ENCODE measurements around the gene CELSR2. TPM values are rescaled to one million over a fixed set of nuclear protein-coding genes. Genes with fewer than 3 reads are reported as not detected.

The CELSR2 gene
- total and polyA plus RNA-seq, 8 donors = 0.76 to 18.7 (median 6.2) TPM

GRCh38 chr1:109259674-109260557, 10.6 kb downstream of the CELSR2 start:
- intact Hi-C loops (cut with DNase I; ENCODE audit: low total_unique reads) = loop anchor here (5.0 kb wide), 1 partner anchor 142 kb away; no protein-coding TSS in a partner anchor
- H3K27me3 ChIP-seq = no peaks in the 10 kb centered on the region
- DNase-seq = no peak
- peaks cover 1 to 22% (median 15%) of the 10 kb centered on the region in 4 donors for H3K4me1 ChIP-seq
- WGBS, 5 donors = 73 to 90% (median 82%) methylated on average over 6 to 7 of the region's 7 CpGs
- no peak overlapping the region for H3K27ac ChIP-seq
- no peak overlapping the region for H3K4me3 ChIP-seq
- TF ChIP-seq EP300 (IDR thresholded peaks at IDR 0.05) = no peak
- no peak for TF ChIP-seq POLR2AphosphoS5 (IDR thresholded peaks at IDR 0.05)
- TF ChIP-seq CTCF (IDR thresholded peaks at IDR 0.05) = no peak
- TF ChIP-seq POLR2A (IDR thresholded peaks at IDR 0.05) = no peak
- peaks cover 0 to 34% (median 19%) of the 10 kb centered on the region in 4 donors for H3K36me3 ChIP-seq
- no peaks in the 10 kb centered on the region for H3K9me3 ChIP-seq

- WGBS, 5 donors = 87 to 94% (median 92%) methylated on average over 14 to 16 of the region's 16 CpGs
- TF ChIP-seq CTCF (IDR thresholded peaks at IDR 0.05) (no peak), POLR2AphosphoS5 (IDR thresholded peaks at IDR 0.05) (no peak), POLR2A (IDR thresholded peaks at IDR 0.05) (no peak), EP300 (IDR thresholded peaks at IDR 0.05) (no peak)
- no peaks in the 10 kb centered on the region for H3K27me3 ChIP-seq
- intact Hi-C loops (cut with DNase I; ENCODE audit: low total_unique reads) = loop anchor here (5.0 kb wide), 1 partner anchor 141 kb away; no protein-coding TSS in a partner anchor
- no peak overlapping the region for H3K27ac ChIP-seq
- DNase-seq = no peak
- H3K4me3 ChIP-seq = no peak overlapping the region
- peaks cover 0 to 14% (median 7%) of the 10 kb centered on the region in 4 donors for H3K4me1 ChIP-seq
- H3K36me3 ChIP-seq = peaks cover 0 to 44% (median 24%) of the 10 kb centered on the region in 4 donors
- H3K9me3 ChIP-seq = no peaks in the 10 kb centered on the region
Measured at GRCh38 chr1:109261006-109261405, 11.7 kb downstream of the CELSR2 start.

- Histone ChIP-seq H3K4me3 (no peak overlapping the region), H3K27ac (no peak overlapping the region), H3K9me3 (no peaks in the 10 kb centered on the region), H3K27me3 (no peaks in the 10 kb centered on the region), H3K36me3 (peaks cover 0 to 46% (median 24%) of the 10 kb centered on the region in 4 donors), H3K4me1 (peaks cover 0 to 14% (median 6%) of the 10 kb centered on the region in 4 donors)
- no peak for DNase-seq
- TF ChIP-seq CTCF (IDR thresholded peaks at IDR 0.05) = no peak
- WGBS, 5 donors = 82 to 93% (median 87%) methylated on average over 6 of the region's 6 CpGs
- intact Hi-C loops (cut with DNase I; ENCODE audit: low total_unique reads) = loop anchor here (5.0 kb wide), 1 partner anchor 141 kb away; no protein-coding TSS in a partner anchor
Measured at GRCh38 chr1:109261578-109261977, 12.2 kb downstream of the CELSR2 start.

- DNase-seq = no peak
- TF ChIP-seq EP300 (IDR thresholded peaks at IDR 0.05) = no peak
- no peak for TF ChIP-seq POLR2A (IDR thresholded peaks at IDR 0.05)
- no peak for TF ChIP-seq POLR2AphosphoS5 (IDR thresholded peaks at IDR 0.05)
- no peak for TF ChIP-seq CTCF (IDR thresholded peaks at IDR 0.05)
- Histone ChIP-seq H3K4me3 (no peak overlapping the region), H3K36me3 (peaks cover 0 to 53% (median 25%) of the 10 kb centered on the region in 4 donors), H3K9me3 (no peaks in the 10 kb centered on the region), H3K4me1 (peaks cover 0 to 14% (median 6%) of the 10 kb centered on the region in 4 donors), H3K27ac (no peak overlapping the region), H3K27me3 (no peaks in the 10 kb centered on the region)
- WGBS, 5 donors = 81 to 89% (median 84%) methylated on average over 5 to 22 of the region's 22 CpGs
- intact Hi-C loops (cut with DNase I; ENCODE audit: low total_unique reads) = loop anchor here (5.0 kb wide), 1 partner anchor 140 kb away; no protein-coding TSS in a partner anchor
Measured at GRCh38 chr1:109262231-109263055, 13.1 kb downstream of the CELSR2 start.

Measured in stomach (tissue), 9 donors.